HK-2 (cell line): ENCODE measurements around the gene KIF6.
"Not testable (repeated sequence)": the region's sequence is repeated elsewhere in the genome, so short reads cannot be mapped to it uniquely, and the experiment has no call there.

Experiments
- DNase-seq: peaks from one replicate; pipeline ENCODE4 v3.0.0-alpha.2; 2018; ENCODE audit not compliant: unreplicated experiment

KIF6 gene, protein sequence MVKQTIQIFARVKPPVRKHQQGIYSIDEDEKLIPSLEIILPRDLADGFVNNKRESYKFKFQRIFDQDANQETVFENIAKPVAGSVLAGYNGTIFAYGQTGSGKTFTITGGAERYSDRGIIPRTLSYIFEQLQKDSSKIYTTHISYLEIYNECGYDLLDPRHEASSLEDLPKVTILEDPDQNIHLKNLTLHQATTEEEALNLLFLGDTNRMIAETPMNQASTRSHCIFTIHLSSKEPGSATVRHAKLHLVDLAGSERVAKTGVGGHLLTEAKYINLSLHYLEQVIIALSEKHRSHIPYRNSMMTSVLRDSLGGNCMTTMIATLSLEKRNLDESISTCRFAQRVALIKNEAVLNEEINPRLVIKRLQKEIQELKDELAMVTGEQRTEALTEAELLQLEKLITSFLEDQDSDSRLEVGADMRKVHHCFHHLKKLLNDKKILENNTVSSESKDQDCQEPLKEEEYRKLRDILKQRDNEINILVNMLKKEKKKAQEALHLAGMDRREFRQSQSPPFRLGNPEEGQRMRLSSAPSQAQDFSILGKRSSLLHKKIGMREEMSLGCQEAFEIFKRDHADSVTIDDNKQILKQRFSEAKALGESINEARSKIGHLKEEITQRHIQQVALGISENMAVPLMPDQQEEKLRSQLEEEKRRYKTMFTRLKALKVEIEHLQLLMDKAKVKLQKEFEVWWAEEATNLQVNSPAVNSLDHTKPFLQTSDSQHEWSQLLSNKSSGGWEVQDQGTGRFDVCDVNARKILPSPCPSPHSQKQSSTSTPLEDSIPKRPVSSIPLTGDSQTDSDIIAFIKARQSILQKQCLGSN

DNA sequence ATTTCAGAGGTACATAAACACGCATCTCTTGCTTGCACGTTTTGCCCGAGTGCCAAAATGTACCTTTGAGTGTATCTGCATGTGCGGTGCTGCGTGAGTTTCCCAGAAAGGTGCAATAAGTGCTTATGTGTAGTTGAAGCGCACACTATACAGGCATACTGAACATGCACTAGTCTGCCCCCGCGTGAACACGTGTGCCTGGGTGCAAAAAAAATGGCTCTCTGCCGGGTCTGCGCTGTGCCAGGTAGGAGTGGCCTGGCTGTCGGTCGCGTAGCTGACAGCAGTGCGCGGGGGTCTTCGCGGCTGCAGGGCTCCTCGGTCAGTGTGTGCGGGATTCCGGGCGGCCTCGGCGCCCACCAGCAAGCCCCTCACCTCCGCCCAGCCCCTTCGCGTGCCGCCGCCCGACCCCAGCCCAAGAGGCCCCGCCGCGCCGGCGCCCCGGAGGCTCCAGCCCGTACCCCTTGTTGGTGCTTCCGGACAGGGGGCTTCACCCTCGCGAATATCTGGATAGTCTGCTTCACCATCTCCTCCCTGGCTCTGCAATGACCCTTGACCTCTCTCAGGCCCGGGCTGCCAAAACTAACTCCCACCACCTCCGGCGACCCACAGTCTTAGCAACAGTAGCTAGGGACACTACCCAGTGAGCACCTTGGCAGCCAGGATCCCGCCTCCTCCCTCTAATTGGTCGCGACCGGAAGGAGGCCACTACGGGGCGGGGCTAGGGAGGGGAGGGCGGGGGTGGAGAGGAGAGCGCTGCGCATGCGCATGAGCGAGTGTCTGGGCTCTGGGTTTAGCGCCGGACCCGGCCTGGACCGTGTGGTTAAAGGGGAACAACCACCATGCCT lies at the start of gene KIF6:
TSS of gene KIF6 (minus strand) at position 622 of the 845 bp plus-strand sequence. CDS start at position 524, 98 bp downstream.
- DNase-seq, result peak; percentile 88

DNA sequence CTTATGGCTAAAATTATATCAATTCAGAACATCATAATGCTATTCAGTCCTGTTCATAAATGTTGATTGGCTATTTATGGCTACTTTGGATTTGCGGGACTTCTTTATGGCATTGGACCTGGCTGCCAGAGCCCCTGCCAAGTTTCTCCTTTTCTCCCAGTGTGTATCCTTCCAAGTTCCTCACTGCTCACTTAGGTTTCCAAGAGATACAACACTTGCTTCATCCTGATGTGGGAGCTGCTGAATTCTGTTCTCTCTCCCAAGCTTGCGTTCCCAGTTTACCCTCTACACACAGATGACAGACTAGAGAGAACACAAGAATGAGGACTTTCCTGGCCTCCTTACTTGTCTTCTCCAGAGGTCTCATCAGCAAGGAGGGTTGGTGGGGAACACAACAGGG lies 48.6 kb upstream of the KIF6 start:
- DNase-seq, result no peak

DNA sequence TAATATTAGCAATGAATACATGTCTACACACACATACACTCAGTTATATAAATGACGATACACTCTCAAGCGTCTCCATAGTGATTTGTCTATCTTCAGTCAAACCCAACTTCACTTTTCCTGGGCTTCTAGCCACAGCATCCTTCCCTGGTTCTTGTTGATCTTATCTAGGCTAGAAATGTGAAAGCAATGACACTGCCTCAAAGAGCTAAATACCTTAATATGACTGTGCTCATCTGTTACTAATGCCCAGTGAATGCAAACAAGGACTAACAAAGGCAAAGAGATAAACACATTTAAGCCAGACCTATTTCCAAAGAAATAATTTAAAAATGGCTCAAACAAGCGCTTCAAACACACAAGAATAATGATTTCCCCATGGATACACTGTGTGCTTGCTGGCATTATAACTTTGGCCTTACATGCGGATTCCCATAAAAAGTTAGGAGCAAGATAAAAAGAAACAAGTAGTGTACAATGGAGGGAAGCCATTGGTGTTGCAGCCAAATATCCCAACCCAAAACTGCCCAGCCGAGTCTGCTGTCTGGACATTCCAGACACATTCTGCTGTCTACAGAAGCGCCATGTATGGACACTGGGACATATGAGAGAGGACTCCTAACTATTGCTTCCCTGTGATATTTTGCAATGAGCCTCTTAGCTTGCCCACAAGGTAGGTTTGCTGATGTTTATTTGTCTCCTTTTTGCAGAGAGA lies 47.5 kb upstream of the KIF6 start:
- no peak for DNase-seq

DNA sequence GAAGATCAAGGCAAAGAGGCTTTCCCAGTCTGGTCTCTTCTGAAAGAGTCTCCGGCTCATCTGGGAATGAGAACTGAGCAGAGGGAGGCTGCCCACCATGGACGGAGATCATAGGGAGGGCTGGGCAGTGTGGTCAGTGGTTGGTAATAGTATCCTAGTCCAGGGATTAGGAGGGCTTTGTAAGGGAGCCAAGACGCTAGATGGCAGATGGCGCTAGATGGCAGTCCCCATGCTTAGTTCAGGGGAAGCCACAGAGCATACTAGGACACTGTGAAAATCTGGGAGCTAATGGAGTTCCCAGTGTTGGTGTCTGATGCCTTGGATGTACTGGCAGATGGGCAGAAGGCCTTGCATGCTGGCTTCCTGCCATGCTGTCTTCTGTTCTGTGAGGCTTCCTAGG lies 45.2 kb upstream of the KIF6 start:
- DNase-seq, result no peak

DNA sequence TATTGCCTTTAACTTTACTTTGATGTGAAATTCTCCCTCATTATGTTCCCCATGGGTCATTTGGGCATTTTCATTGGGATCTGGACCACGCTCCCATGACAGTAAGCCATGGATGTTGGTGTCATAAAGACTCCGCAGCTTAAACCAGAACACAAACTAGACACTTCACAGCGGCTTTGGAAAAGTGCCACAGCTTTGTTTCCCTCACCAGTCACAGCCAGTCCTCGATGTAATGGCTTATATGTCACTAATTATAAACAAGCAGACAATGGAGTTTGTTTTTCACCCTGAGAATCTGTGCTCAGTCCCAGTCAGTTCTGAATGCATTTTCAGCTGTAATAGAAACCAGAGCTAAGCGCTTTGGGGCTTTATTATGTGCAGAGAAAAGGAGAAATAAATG lies 43.8 kb upstream of the KIF6 start:
- DNase-seq, result no peak

DNA sequence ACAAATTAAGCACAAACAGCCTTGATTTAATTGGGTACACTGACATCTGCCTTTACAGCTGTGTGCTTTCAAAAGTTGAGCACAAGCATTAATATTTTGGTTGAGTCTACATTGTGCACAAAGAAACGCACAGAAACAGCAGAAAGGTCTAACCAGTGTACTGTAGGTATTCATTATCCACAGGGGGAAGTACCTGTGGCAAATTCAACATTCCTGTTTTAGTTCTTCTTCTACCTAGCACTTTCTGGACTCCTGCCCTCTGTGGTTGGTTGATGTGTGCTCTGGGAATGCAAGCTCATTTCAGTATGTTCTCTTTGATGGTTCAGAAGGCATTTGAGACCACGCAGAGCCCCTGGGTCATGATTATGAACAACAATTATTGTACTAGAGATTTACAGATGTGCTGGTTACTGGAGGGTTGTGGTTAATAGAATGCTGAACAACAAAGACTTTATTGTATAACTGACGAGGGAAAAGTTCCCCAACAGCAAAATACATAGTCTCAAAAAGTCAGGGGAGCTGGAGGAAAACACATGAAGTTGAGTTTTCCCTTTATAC lies 40.4 kb upstream of the KIF6 start:
- no peak for DNase-seq

DNA sequence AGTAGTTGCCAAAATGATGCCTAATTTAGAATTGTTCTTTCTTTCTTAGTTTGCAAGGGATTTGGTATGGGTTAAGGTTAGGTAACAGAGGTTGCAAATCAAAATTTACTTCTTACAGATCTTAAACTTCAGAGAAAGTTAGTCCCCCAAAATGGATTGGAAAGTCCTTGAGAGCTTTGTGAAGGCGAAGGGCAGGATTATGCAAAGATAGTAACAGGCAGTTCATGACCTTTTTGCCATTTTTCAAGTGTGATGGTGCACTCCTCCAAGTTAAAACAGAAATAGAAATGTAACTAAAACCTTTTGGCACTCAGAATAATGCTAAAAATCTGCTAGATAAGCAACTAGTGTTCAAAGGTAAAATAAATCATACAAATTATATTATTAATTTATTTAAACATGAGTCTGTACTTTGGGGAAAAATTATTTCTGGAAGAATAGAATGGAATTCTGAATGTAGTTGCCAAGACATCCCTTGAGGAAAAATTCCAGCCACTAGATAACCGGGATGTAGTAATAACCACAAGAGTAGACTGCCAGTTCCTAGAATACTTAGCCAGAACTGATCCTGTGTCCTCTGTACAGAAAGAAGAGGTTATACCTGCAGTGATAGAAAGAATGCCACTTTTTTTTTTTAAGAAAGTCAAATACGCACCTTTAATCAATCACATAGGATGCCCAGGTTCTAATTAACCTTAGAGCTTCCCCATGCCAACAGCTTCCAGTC lies 35.2 kb upstream of the KIF6 start:
- DNase-seq, result no peak

DNA sequence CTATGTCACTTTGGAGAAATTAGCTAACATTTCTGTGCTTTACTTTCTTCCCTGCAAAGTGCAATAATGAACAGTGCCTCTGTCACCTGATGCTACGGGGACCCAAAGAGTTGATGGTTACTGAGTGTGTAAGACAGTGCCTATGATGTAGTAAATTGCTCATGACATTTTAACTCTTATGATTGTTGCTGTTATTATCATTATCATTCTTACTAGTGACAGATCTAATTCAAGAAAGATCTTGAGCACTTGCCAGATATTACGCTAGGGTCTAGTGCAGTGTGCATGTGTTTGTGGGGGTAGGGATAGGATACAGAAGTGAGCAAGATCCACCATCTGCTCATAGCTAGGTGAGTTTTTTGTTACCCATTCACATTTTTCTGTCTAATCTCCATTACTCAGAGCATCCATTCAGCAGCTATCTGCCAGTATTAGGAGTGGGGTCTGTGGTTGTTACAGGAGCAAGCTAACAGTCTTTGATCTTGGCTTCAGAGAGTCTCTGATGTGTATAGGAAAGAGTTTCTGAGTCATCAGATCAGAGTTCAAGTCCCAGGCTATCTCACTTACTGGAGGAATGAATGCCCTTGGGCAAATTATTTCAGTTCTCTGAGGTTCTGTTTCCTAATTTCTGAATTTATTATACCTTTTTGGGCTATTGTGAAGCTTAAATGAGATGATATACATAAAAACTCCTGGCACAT lies 33.8 kb upstream of the KIF6 start:
- no peak for DNase-seq

DNA sequence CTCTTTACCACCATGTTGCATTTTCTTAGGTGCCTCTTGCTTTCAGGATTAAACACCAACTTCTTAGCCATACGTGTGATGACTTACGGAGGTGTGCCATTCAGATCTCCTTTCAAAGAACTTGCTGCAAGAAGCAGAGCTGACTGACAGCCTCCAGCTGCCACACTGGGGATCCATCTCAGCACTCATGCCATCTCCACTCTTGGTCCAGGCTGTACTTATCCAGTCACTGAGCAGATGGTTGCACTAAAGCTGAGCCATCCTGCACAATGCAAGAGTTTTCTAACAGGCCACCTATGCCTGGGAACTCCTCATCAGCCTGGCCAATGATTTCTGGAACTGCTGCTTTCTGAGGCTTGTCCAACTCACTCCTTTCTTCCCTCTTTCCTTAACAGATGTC lies 31.4 kb upstream of the KIF6 start:
- no peak for DNase-seq

DNA sequence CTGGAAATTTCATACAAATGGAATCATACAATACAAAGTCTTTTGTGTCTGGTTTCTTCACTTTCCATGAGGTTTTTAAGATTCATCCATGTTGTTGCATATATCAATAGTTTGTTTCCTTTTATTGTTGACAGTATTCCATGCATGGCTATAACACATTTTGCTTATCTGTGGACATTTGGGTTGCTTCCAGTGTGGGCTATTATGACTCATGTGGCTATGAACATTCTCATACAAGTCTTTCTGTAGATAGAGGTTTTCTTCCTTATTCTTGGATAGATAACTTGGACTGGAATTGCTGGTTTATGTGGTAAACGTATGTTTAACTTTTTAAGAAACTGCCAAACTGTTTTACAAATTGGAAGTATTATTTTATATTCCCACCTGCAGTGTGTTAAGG lies 30.0 kb upstream of the KIF6 start:
- no peak for DNase-seq

DNA sequence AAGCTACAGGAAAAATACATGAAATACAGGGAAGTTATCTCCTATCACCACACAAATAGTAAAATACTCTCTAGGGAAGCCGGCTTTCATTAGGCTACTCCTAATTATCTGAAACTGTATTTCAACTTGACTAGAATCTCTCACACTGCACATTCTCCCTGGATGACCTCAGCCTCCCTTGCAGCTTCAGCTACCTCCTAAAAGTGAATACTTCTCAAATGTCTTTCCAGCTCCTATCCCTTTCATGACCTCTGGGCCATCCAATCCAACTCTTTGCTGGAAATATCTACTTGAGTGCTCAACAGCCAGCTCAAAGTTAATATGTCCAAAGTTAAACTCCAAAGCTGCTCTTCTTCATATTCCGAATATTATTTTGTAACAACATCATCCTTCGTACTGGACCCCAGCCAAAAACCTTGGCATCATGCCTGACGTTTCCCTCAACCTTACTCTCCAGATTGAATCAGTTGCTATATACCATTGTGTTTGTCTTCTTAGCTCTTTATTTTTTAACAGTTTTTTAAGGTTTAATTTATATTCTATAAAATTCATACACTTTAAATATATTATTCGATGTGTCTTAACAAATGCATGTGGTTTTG lies 29.4 kb upstream of the KIF6 start:
- no peak for DNase-seq

DNA sequence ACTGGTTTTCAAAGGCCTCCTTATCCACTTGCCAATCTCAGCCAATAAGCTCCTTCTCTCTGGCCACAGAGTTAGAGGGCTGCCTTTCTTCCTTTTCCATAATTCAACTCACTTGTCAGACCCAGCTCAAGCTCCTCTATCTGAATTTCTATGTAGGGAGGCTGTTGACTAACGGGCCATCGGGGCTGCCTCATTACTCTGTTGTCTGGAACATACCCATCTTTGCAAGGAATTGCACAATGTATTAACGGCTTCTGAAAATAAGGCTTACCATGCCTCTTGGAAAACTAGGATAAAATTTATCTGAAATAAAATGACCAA lies 28.5 kb upstream of the KIF6 start:
- DNase-seq, result no peak

DNA sequence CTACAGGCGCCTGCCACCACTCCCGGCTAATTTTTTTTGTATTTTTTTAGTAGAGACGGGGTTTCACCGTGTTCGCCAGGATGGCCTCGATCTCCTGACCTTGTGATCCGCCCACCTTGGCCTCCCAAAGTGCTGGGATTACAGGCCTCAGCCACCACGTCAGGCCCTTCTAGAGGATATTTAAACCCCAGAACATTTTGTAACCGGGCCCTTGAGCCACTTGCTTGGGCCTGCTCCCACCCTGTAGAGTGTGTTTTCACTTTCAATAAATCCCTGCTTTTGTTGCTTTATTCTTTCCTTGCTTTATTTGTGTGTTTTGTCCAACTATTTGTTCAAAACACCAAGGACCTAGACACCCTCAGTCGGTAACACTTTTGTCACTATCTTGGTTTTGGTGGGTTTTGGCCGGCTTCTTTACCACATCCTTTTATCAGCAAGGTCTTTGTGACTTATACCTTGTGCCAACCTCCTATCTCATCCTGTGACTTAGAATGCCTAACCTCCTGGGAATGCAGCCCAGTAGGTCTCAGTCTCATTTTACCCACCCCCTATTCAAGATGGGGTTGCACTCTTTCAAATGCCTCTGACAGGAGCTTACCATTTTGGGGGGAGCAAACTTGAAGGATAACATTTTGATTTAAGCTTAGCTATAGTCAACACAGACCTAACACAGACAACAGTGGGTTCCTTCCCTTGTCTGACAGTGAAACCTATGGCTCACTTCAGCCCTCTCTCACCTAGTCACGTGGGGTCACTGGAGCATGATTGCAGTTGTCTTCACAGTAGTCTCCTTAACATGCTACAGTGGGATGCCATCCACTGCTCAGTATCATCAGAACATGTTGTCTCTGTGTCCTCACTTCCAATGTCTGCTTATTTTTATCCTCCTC lies 27.9 kb upstream of the KIF6 start:
- DNase-seq, result no peak

DNA sequence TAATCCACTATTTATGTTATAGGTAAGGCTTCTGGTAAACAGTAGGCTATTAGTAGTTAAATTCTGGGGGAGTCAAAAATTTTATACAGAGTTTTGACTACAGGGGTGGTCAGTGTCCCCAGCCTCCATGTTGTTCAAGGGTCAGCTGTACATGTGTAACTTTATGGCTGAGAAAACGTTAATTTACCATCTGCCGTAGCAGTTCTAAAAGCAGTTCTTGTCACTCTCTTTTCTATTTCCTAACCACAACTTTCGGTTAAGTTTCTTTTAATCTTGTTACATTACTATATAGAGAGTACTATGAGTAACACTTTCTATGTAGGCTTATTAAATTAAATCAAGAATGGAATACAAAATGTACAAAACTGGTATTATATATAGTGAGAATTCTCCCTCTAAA lies 21.6 kb upstream of the KIF6 start:
- no peak for DNase-seq

DNA sequence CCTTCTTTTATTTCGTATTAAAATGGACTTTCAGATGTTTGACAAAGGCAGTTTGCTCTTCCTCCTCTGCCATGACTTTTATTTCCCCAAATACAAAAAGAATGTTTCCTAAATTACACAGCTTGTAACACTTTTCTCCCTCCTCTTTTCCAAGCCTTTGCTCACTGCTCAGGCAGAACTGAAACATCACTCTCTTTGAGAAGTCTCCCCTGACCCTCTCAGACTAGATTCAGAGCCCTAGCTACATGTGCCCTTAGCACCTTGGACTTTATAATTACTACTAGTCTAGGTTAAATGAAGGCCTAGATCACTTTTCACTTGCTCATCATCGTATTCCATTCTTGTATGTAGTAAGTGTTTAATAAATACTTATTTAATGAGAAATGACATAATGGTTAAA lies 8.5 kb upstream of the KIF6 start:
- DNase-seq, result no peak

DNA sequence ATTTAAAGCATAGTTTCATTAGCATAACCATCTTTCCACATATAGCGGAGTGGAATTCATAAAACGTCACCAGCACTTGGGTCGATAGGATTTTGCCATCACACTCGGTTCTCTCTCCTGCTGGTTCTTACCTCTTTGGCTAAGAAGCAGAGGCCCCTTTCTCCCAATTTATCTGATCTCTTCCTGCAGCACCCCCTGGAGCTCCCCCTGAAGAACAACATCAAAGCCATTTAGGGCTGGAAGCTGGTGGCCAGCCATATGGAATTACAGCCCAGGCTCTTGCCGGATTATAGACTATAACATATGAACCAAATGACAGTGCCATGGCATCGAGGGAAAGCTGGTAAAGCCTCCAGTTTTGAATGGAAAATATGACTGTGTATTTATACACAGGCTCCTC lies 6.4 kb upstream of the KIF6 start:
- no peak for DNase-seq

DNA sequence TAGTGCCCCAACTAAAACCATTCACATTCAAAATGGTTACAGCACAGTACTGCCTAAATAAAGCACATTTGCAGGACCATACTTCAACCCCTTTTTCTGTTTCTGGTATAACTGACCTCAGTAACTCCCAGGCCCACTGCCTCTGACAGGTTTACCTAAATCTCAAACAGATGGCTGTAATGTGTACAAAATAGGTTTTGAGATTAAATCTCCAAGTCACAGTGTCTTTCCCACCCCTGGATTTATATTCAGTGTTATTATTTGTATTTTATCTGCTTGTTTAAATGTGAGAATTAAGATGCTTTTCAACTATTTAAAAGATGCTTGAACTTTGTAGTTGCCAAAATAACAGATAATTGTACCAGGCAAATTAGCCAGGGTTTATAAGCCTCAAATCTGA lies 4.7 kb upstream of the KIF6 start:
- no peak for DNase-seq

DNA sequence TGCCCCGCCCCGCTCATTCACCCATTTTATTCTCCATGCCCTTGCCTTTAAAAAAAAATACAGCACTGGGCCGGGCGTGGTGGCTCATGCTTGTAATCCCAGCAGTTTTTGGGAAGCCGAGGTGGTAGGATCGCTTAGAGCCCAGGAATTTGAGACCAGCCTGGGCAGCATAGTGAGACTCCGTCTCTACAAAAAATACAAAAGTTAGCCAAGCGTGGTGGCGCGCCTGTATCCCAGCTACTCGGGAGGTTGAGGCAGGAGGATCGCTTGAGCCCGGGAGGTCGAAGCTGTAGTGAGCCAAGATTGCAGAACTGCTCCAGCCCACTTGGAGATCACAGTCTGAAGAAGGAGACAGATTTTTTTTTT lies 407 bp upstream of the KIF6 start:
- no peak for DNase-seq

DNA sequence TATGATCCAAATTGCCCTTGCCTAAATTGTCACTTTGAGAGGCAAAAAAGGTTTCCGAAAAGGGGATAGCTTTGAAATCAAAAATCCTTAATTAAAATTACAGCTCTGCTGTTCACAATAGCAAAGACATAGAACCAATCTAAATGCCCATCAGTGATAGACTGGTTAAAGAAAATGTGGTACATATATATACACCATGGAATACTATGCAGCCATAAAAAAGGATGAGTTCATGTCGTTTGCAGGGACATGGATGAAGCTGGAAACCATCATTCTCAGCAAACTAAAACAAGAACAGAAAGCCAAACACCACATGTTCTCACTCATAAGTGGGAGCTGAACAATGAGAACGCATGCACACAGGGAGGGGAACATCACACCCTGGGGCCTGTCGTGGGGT lies 1.9 kb downstream of the KIF6 start:
- DNase-seq, result not testable (repeated sequence)
